OCI-LY3 (cell line): ENCODE measurements around the gene P4HTM.

ENCODE experiments used
- H2AFZ ChIP-seq: fragments of 200-600, 300-600 bp; shearing (Covaris generic); 2 replicates; pipeline ENCODE4 v1.6.0; 2014; ENCODE audit warnings: antibody characterized with exemption, low read depth, low read length
- H3K27ac ChIP-seq: fragments of 200-600, 300-600 bp; sonication (generic); 2 replicates; pipeline ENCODE4 v1.5.1; 2014; ENCODE audit warnings: mild to moderate bottlenecking, low read length, moderate library complexity, mixed read lengths
- H3K27me3 ChIP-seq: fragments of 200-600, 300-600 bp; sonication (generic); 2 replicates; pipeline ENCODE4 v1.6.1; 2014; ENCODE audit warnings: low read depth, low read length, mixed read lengths
- H3K36me3 ChIP-seq: fragments of 200-600, 300-600 bp; sonication (generic); replicated peaks from 2 replicates; pipeline ENCODE3; 2014; ENCODE audit warnings: low read depth, low read length, mixed read lengths
- H3K4me1 ChIP-seq: fragments of 300-600, 200-600 bp; sonication (generic); 2 replicates; pipeline ENCODE4 v1.6.1; 2014; ENCODE audit warnings: low read length, mixed read lengths
- H3K4me2 ChIP-seq: fragments of 200-600, 300-600 bp; sonication (generic); 2 replicates; pipeline ENCODE4 v1.6.1; 2014; ENCODE audit warnings: low read length, mixed read lengths
- H3K4me3 ChIP-seq: fragments of 300-600, 200-600 bp; sonication (generic); 2 replicates; pipeline ENCODE4 v1.5.1; 2014; ENCODE audit warnings: antibody characterized with exemption, mild to moderate bottlenecking, low read length, moderate library complexity
- H3K79me2 ChIP-seq: fragments of 300-600, 200-600 bp; shearing (Covaris generic); 2 replicates; pipeline ENCODE4 v1.6.1; 2014; ENCODE audit warnings: mild to moderate bottlenecking, low read length, mixed read lengths
- H3K9ac ChIP-seq: fragments of 300-600, 200-600 bp; shearing (Covaris generic); 2 replicates; pipeline ENCODE4 v1.6.0; 2014; ENCODE audit warnings: mild to moderate bottlenecking, low read length, moderate library complexity
- H3K9me3 ChIP-seq: fragments of 200-600, 300-600 bp; shearing (Covaris generic); 2 replicates; pipeline ENCODE4 v1.6.1; 2014; ENCODE audit warnings: low read length, mixed read lengths; ENCODE audit not compliant: insufficient read depth
- H4K20me1 ChIP-seq: fragments of 200-600, 300-600 bp; sonication (generic); 2 replicates; pipeline ENCODE4 v1.6.1; 2016; ENCODE audit warnings: low read length, mixed read lengths; ENCODE audit not compliant: insufficient read depth
- EZH2phosphoT487 ChIP-seq: fragments of 200-600 bp; shearing (Covaris generic); IDR thresholded peaks from 2 replicates; pipeline ENCODE4 v1.6.1; 2018; ENCODE audit warnings: antibody characterized with exemption, mixed run types, low read depth
- TF ChIP-seq, protein P1 (sequence below): fragments of 200-600, 300-600 bp; sonication (generic); IDR thresholded peaks from 2 replicates; pipeline ENCODE4 v1.5.1; 2014; ENCODE audit warnings: antibody characterized with exemption, low read length, low read depth

P4HTM gene

DNA sequence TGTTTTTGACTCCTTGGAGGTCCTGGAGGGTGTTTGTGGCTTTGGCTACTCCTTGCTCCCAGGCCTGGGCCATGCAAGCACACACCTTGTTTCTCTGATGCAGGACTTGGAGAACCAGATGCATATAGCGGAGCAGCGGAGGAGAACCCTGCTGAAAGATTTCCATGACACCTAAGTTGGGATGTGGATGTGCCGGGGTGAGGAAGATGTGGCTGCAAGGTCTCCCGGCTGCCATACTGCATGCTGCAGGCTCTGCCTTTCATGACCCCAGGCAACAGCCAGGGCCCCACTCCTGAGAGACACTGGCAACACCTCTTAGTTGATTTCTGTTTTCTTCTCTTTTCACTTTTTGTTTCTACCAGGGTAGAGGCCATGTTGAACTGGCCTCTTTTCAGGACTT is 6.9 kb upstream of the P4HTM start:
- no peaks in the 10 kb centered on the region for H3K27me3 ChIP-seq
- no peaks in the 10 kb centered on the region; the same call in 1 of the 2 replicates for H4K20me1 ChIP-seq
- peaks cover 56% of the 10 kb centered on the region for H3K36me3 ChIP-seq

DNA sequence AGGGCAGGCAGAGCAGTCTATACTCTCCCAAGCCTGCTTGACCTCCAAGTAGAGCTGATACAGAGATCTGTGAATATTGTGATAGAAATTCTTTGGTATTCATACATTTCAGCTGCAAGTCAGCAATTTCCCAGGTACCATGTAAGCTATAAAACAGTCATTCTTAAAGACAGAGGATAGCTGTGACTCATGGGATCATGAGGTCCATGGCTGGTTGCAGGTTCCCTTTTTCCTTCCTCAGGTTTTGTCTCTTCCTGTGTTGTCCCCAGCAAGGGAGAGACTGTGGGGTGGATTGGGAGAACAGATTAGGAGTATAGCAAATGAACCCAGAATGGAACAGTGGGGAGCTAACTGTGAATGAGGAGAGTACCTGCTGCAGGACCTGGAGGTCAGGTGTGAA is 5.4 kb upstream of the P4HTM start:
- H3K9me3 ChIP-seq = no peaks in the 10 kb centered on the region
- H3K27ac ChIP-seq = no peak overlapping the region
- no peak overlapping the region for H3K4me2 ChIP-seq
- peaks cover 9% of the 10 kb centered on the region for H3K79me2 ChIP-seq
- no peak overlapping the region for H2AFZ ChIP-seq
- peaks cover 47% of the 10 kb centered on the region for H3K36me3 ChIP-seq
- no peak for TF ChIP-seq EZH2phosphoT487
- TF ChIP-seq, protein P1, sequence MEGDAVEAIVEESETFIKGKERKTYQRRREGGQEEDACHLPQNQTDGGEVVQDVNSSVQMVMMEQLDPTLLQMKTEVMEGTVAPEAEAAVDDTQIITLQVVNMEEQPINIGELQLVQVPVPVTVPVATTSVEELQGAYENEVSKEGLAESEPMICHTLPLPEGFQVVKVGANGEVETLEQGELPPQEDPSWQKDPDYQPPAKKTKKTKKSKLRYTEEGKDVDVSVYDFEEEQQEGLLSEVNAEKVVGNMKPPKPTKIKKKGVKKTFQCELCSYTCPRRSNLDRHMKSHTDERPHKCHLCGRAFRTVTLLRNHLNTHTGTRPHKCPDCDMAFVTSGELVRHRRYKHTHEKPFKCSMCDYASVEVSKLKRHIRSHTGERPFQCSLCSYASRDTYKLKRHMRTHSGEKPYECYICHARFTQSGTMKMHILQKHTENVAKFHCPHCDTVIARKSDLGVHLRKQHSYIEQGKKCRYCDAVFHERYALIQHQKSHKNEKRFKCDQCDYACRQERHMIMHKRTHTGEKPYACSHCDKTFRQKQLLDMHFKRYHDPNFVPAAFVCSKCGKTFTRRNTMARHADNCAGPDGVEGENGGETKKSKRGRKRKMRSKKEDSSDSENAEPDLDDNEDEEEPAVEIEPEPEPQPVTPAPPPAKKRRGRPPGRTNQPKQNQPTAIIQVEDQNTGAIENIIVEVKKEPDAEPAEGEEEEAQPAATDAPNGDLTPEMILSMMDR = no peak
- no peak overlapping the region for H3K4me3 ChIP-seq
- no peaks in the 10 kb centered on the region; the same call in 1 of the 2 replicates for H4K20me1 ChIP-seq
- H3K4me1 ChIP-seq = peaks cover 7% of the 10 kb centered on the region
- no peak overlapping the region for H3K9ac ChIP-seq
- no peaks in the 10 kb centered on the region for H3K27me3 ChIP-seq

More for the DNA sequence above, 6.9 kb upstream of the P4HTM start:
- Histone ChIP-seq H3K4me2 (no peak overlapping the region), H3K79me2 (no peaks in the 10 kb centered on the region), H3K9me3 (no peaks in the 10 kb centered on the region), H3K4me1 (no peaks in the 10 kb centered on the region), H3K9ac (no peak overlapping the region), H2AFZ (no peak overlapping the region), H3K4me3 (no peak overlapping the region), H3K27ac (no peak overlapping the region)
- TF ChIP-seq, protein P1 = no peak
- TF ChIP-seq EZH2phosphoT487 = no peak

DNA sequence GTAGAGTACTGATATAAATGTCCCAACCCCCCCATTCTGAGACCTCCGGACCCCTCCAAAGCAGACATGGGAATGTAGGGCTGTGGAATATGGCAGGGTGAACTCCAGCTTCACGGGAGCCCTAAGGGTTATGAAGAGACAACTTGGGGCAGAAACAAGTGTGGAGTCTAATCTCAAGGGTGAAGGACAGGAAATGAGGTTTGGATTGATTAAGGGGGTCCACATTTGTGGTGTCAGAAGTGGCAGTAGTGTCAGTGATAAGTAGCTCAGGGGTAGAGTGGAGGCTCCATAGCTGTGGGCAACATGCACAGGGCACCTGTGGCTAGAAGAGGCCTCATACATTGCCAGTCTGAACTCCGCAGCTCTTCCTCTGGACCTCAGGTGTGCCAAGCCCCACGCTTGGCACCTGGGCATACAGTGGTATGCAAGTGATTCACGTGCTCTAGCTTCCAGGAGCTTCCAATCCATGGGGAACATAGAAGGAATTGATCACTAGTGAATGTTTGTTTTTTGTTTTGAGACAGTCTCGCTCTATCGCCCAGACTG is 4.1 kb upstream of the P4HTM start:
- H4K20me1 ChIP-seq = no peaks in the 10 kb centered on the region; the same call in 1 of the 2 replicates
- no peak overlapping the region for H3K9ac ChIP-seq
- H3K27me3 ChIP-seq = no peaks in the 10 kb centered on the region
- no peak for TF ChIP-seq EZH2phosphoT487
- no peak overlapping the region for H3K27ac ChIP-seq
- no peak overlapping the region for H2AFZ ChIP-seq
- no peak overlapping the region for H3K4me3 ChIP-seq
- H3K4me1 ChIP-seq = peaks cover 7% of the 10 kb centered on the region
- peaks cover 39% of the 10 kb centered on the region for H3K36me3 ChIP-seq
- peaks cover 22% of the 10 kb centered on the region for H3K79me2 ChIP-seq
- no peaks in the 10 kb centered on the region for H3K9me3 ChIP-seq
- no peak overlapping the region for H3K4me2 ChIP-seq

DNA sequence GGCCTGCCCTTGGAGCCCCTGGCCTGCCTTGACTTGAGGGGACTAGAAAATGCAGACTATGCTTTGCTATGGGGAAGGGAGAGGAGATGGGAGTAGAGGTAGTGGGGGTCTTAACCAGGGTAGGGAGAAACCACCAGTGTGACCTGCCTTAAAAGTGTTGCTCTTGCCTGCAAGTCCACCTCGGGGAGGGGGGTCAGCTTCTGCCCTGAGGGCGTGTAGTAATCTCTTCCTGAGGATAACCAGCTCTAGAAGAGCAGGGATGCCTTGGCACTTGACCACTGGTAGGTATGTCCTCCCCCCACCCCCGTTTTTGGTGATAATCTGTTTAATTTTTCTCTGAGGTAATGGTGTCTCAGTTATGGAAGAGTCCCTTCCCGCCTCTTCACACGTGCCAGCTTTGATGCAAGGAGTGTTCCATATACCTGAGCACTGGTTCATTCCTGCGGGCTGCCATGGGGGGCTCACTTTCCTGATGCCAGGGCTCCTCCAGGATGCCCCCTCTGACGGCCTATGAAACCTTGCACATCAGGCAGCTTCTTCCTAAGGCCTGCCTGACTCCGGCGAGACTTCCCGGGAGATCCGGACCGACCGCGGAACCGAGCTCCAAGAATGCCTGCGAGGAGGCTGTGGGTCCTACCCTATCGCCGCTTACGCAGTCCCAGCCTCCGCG is 780 bp upstream of the P4HTM start:
- peak overlapping the region; percentile 59; the same call in 1 of the 2 replicates for H2AFZ ChIP-seq
- no peaks in the 10 kb centered on the region for H3K9me3 ChIP-seq
- TF ChIP-seq EZH2phosphoT487 = no peak
- TF ChIP-seq, protein P1 = no peak
- H3K27ac ChIP-seq = peak overlapping the region; percentile 57
- peak overlapping the region; percentile 95 for H3K4me2 ChIP-seq
- peaks cover 15% of the 10 kb centered on the region for H3K4me1 ChIP-seq
- H3K36me3 ChIP-seq = peaks cover 18% of the 10 kb centered on the region
- H3K79me2 ChIP-seq = peaks cover 36% of the 10 kb centered on the region
- H3K27me3 ChIP-seq = no peaks in the 10 kb centered on the region
- H3K4me3 ChIP-seq = peak overlapping the region; percentile 81
- H4K20me1 ChIP-seq = no peaks in the 10 kb centered on the region
- H3K9ac ChIP-seq = peak overlapping the region; percentile 86
